NT2/D1 (cell line): ENCODE data around the gene CAMTA1.

Experiments used
- DNase-seq: peaks from one replicate; pipeline ENCODE4 v3.0.0-alpha.2; 2011; ENCODE audit warnings: low read depth, low spot score
- H3K27me3 ChIP-seq: 2 replicates; pipeline ENCODE4 v1.6.0; 2011; ENCODE audit warnings: mild to moderate bottlenecking; ENCODE audit not compliant: insufficient read length, insufficient read depth
- H3K36me3 ChIP-seq: 2 replicates; pipeline ENCODE4 v1.6.1; 2011; ENCODE audit warnings: mild to moderate bottlenecking, low read length, mixed read lengths; ENCODE audit not compliant: insufficient read depth, insufficient read length
- H3K4me1 ChIP-seq: 2 replicates; pipeline ENCODE4 v1.5.1; 2011; ENCODE audit not compliant: insufficient read depth, insufficient read length
- H3K4me3 ChIP-seq: 2 replicates; pipeline ENCODE4 v1.5.1; 2011; ENCODE audit warnings: low read depth; ENCODE audit not compliant: insufficient read length
- H3K9ac ChIP-seq: 2 replicates; pipeline ENCODE4 v1.6.0; 2011; ENCODE audit warnings: low read depth; ENCODE audit not compliant: insufficient read length
- H3K9me3 ChIP-seq: 2 replicates; pipeline ENCODE4 v1.5.1; 2011; ENCODE audit warnings: mild to moderate bottlenecking, low read length; ENCODE audit not compliant: insufficient read depth
- SUZ12 ChIP-seq: IDR thresholded peaks from 2 replicates; pipeline ENCODE4 v1.6.1; 2011; ENCODE audit not compliant: insufficient read length, insufficient read depth; ENCODE audit errors: extremely low read depth
- YY1 ChIP-seq: IDR thresholded peaks from 2 replicates; pipeline ENCODE4 v1.6.1; 2011; ENCODE audit not compliant: insufficient read length, insufficient read depth
- ZNF274 ChIP-seq: IDR thresholded peaks from 2 replicates; pipeline ENCODE4 v1.6.1; 2011; ENCODE audit warnings: mild to moderate bottlenecking, low read depth, low read length

The CAMTA1 gene

GRCh38 chr1:7550261-7550865, 765.1 kb downstream of the CAMTA1 start:
- Histone ChIP-seq H3K27me3 (no peaks in the 10 kb centered on the region), H3K9ac (no peak overlapping the region), H3K4me3 (no peak overlapping the region), H3K4me1 (peaks cover 13% of the 10 kb centered on the region), H3K36me3 (no peaks in the 10 kb centered on the region), H3K9me3 (peaks cover 5% of the 10 kb centered on the region; the same call in 1 of the 2 replicates)
- no peak for TF ChIP-seq SUZ12
- TF ChIP-seq YY1: no peak
- no peak for TF ChIP-seq ZNF274
- no peak for DNase-seq

GRCh38 chr1:7550981-7551380, 765.7 kb downstream of the CAMTA1 start:
- H3K4me3 ChIP-seq: no peak overlapping the region
- H3K9ac ChIP-seq: no peak overlapping the region
- H3K27me3 ChIP-seq: no peaks in the 10 kb centered on the region
- peaks cover 5% of the 10 kb centered on the region; the same call in 1 of the 2 replicates for H3K9me3 ChIP-seq
- H3K4me1 ChIP-seq: peaks cover 13% of the 10 kb centered on the region
- no peaks in the 10 kb centered on the region for H3K36me3 ChIP-seq
- no peak for DNase-seq
- TF ChIP-seq SUZ12: no peak
- TF ChIP-seq ZNF274: no peak
- no peak for TF ChIP-seq YY1

DNA sequence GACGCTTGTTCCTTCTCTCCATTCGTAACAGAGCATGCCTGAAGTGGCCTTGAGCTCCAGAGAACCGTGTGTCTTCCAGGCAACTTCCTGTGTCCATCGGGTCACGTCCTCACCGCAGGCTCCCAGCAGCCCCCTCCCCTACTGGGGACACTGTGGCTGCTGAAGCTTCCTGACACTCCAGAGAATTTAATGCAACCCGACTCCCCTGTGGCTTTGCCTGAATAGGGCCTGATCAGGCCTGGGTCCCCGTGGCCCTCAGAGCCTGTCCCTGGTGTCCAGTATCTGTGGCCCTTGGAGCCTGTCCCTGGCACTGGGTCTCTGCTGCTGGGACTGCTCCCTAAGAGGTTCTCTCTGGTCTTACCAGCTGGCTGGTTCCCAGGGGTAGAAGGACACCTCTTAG, 766.2 kb downstream of the CAMTA1 start:
- Histone ChIP-seq H3K4me1 (peaks cover 13% of the 10 kb centered on the region), H3K9me3 (peaks cover 5% of the 10 kb centered on the region; the same call in 1 of the 2 replicates), H3K27me3 (no peaks in the 10 kb centered on the region), H3K4me3 (no peak overlapping the region), H3K36me3 (no peaks in the 10 kb centered on the region), H3K9ac (no peak overlapping the region)
- no peak for DNase-seq
- TF ChIP-seq ZNF274 (no peak), YY1 (no peak), SUZ12 (no peak)

DNA sequence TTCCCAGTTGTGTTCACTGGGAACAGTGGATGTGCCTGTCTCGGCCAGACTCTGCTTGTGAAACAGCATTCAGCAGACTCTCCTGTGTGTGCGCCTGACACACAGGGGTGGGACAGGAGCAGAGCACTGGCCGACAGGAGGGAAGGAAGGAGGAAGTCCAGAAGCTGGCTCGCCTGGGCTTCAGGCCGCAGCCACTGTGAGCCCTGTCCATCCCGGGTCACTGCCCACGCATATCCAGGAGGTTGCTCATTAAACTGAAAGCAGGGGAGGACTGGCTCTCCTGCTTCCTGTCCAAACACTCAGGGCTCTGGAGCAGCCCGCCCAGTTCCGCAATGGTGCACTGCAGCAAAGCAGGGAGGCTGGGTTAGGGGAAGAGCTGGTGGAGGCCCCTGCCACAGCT, 767.1 kb downstream of the CAMTA1 start:
- Histone ChIP-seq H3K4me3 (no peak overlapping the region), H3K9ac (no peak overlapping the region), H3K36me3 (no peaks in the 10 kb centered on the region), H3K27me3 (no peaks in the 10 kb centered on the region), H3K4me1 (peaks cover 13% of the 10 kb centered on the region), H3K9me3 (peaks cover 5% of the 10 kb centered on the region; the same call in 1 of the 2 replicates)
- DNase-seq: no peak
- TF ChIP-seq SUZ12 (no peak), YY1 (no peak), ZNF274 (no peak)

GRCh38 chr1:7553042-7553690, 767.9 kb downstream of the CAMTA1 start:
- H3K27me3 ChIP-seq: no peaks in the 10 kb centered on the region
- no peak for DNase-seq
- H3K36me3 ChIP-seq: no peaks in the 10 kb centered on the region
- H3K4me1 ChIP-seq: peaks cover 13% of the 10 kb centered on the region
- H3K9me3 ChIP-seq: peaks cover 5% of the 10 kb centered on the region; the same call in 1 of the 2 replicates
- no peak overlapping the region for H3K4me3 ChIP-seq
- H3K9ac ChIP-seq: no peak overlapping the region
- TF ChIP-seq SUZ12: no peak
- no peak for TF ChIP-seq ZNF274

GRCh38 chr1:7554385-7555235, 769.4 kb downstream of the CAMTA1 start:
- DNase-seq: no peak

More at GRCh38 chr1:7554385-7555235, 769.4 kb downstream of the CAMTA1 start:
- Histone ChIP-seq H3K9ac (no peak overlapping the region), H3K4me1 (peaks cover 9% of the 10 kb centered on the region), H3K4me3 (no peak overlapping the region), H3K36me3 (no peaks in the 10 kb centered on the region), H3K9me3 (peaks cover 5% of the 10 kb centered on the region; the same call in 1 of the 2 replicates), H3K27me3 (no peaks in the 10 kb centered on the region)
- TF ChIP-seq YY1: no peak
- TF ChIP-seq SUZ12: no peak
- no peak for TF ChIP-seq ZNF274
